ENCODE results near the gene KIAA0513. TPM values are rescaled to one million over a fixed set of nuclear protein-coding genes. Genes with fewer than 3 reads are reported as not detected.

KIAA0513 gene
- polyA plus RNA-seq, 1 experiment = 10.0 TPM

DNA sequence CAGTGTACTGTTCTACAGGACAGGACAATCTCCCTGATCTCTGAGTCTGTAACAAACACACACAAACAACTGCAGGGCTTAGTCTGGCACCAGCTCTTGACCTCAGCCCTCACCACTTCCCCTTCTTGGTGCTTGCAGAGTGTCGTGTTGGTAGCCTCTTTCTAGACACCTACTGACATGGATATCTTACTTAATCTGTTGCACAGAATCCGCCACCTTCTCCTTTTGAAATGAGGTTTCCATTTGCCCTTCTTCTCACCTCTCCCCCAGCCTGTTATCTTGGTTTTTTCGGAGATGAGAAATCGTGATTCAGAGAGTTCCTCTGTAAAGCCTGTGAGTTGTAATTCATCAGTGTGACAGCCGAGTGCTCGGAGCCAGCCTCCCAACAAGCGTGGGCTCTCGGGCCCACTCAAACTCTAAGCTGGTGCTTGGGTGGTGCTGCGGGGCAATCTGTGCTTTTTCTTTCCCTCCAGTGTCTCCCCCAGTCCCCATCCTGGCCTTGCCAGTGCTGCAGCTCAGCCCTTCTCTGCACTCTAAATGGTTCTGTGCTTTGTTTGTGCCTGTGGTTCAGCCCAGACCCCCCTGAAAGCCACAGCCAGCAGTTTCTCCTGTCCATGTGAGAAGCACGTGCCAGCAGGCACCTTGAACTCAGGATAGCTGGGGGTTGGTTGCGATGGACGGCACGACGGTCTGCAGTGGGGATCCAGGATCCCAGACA, 28.1 kb downstream of the KIAA0513 start:
- ChIA-PET CTCF (interaction anchor here (1.0 to 2.1 kb wide), 7 partner anchors 9 to 84 kb away, joined by 3 to 5 read pairs (median 4); no protein-coding TSS in a partner anchor), POLR2A (no interaction called here)
- no peak for DNase-seq (ENCODE audit: low read depth, low spot score)
- peak overlapping the region; percentile 56 for H3K4me3 ChIP-seq (ENCODE audit: low read depth, low read length)
- H3K27ac ChIP-seq (ENCODE audit: low read depth, low read length) = peak overlapping the region; percentile 75
- H3K27me3 ChIP-seq (ENCODE audit: control insufficient read depth, insufficient read depth, low read length) = no peaks in the 10 kb centered on the region
- H3K9me3 ChIP-seq (ENCODE audit: control insufficient read depth, insufficient read depth, low read length) = no peaks in the 10 kb centered on the region
- TF ChIP-seq, protein P1, sequence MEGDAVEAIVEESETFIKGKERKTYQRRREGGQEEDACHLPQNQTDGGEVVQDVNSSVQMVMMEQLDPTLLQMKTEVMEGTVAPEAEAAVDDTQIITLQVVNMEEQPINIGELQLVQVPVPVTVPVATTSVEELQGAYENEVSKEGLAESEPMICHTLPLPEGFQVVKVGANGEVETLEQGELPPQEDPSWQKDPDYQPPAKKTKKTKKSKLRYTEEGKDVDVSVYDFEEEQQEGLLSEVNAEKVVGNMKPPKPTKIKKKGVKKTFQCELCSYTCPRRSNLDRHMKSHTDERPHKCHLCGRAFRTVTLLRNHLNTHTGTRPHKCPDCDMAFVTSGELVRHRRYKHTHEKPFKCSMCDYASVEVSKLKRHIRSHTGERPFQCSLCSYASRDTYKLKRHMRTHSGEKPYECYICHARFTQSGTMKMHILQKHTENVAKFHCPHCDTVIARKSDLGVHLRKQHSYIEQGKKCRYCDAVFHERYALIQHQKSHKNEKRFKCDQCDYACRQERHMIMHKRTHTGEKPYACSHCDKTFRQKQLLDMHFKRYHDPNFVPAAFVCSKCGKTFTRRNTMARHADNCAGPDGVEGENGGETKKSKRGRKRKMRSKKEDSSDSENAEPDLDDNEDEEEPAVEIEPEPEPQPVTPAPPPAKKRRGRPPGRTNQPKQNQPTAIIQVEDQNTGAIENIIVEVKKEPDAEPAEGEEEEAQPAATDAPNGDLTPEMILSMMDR (IDR thresholded peaks at IDR 0.05; ENCODE audit: low read depth, low read length) = no peak

DNA sequence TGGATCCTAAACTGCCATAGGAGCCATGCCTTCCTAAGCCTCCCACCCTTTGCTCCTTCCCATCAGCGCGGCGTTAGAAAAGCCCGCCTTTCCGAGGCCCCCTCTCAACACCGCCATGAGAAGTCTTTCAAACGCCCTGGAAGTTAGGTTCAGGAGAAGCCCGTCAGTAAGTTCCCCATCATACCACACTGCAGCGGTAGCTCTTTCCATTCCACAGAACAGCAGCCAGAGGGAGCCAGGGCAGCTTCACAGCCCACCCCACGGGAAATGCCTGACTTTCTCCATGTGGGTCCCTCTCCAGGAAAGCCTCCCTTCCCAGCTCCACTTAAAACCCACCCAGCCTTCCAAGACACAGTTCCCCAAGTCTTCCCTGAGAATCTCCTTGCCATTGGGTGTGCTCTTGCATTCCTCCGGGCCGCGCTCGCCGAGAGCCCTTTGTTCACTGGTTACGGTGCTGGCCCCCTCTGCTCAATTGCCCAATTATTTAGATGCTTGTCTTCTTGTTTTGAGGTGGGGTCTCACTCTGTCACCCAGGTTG, 28.7 kb downstream of the KIAA0513 start:
- Histone ChIP-seq H3K27ac (ENCODE audit: low read depth, low read length) (peak overlapping the region; percentile 75), H3K9me3 (ENCODE audit: control insufficient read depth, insufficient read depth, low read length) (no peaks in the 10 kb centered on the region), H3K27me3 (ENCODE audit: control insufficient read depth, insufficient read depth, low read length) (no peaks in the 10 kb centered on the region), H3K4me3 (ENCODE audit: low read depth, low read length) (no peak overlapping the region; the same call in 1 of the 2 replicates)
- DNase-seq (ENCODE audit: low read depth, low spot score) = no peak
- CTCF ChIA-PET = interaction anchor here (1.0 to 2.1 kb wide), 7 partner anchors 9 to 85 kb away, joined by 3 to 5 read pairs (median 4); no protein-coding TSS in a partner anchor
- POLR2A ChIA-PET = no interaction called here
- TF ChIP-seq, protein P1 (IDR thresholded peaks at IDR 0.05; ENCODE audit: low read depth, low read length) = peak; percentile 56

DNA sequence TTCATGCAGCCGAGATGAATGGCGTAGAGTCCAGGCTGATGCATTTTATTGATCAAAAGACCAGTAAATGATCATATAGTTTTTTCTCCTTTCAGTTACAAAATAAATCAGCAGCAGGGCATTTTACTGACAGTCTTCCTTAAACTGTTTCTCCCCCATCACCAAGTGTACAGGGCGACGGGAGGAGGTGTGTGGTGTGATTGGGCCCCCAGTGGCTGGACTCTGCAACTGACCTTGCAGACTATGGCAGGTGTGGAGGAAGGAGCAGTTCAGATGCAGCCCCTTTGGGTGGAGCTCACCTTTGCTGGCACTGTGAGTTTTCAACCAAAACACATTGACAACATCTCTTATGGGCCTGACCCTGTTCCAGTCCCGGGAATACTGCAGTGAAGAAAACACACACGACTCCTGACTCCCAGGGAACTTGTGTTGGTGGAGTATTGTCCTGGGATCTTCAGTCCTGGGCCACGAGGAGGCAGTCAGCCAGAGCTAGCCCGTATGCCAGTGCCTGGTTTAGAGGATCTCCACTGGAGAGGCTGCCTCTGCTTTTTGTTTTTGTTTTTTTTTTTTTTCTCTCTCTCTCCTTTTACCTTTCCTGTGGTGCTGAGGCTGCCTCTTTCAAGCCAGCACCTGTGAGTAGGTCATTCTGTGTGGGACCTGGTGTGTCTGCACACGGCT, 29.8 kb downstream of the KIAA0513 start:
- POLR2A ChIA-PET = no interaction called here
- TF ChIP-seq, protein P1 (IDR thresholded peaks at IDR 0.05; ENCODE audit: low read depth, low read length) = peak; percentile 27; the same call in 1 of the 2 replicates
- H3K4me3 ChIP-seq (ENCODE audit: low read depth, low read length) = no peak overlapping the region
- peaks cover 3% of the 10 kb centered on the region for H3K27me3 ChIP-seq (ENCODE audit: control insufficient read depth, insufficient read depth, low read length)
- CTCF ChIA-PET = interaction anchor here (1.2 to 2.1 kb wide), 3 partner anchors 14 to 58 kb away, joined by 3 to 5 read pairs (median 4); no protein-coding TSS in a partner anchor
- H3K27ac ChIP-seq (ENCODE audit: low read depth, low read length) = no peak overlapping the region
- no peak for DNase-seq (ENCODE audit: low read depth, low spot score)
- no peaks in the 10 kb centered on the region for H3K9me3 ChIP-seq (ENCODE audit: control insufficient read depth, insufficient read depth, low read length)

DNA sequence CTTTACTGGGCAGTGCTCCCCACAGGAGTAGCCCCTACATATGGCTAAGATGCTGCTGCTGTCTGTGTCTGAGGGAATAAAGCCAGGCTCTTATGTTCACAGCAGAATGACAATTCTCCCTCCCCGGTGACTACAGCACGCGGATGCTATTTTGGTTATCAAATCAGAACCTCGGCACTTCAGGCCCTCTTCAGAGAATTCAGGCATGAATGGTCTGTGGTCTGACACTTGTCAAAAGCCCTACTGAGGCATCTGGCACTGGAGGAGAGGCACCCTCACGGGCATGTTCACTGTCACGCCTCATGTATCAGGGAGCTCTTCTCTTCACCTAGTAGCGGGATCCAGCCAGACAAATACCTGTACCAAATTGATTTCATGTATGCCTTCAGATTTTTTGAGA, 30.4 kb downstream of the KIAA0513 start:
- no peak for DNase-seq (ENCODE audit: low read depth, low spot score)
- H3K27ac ChIP-seq (ENCODE audit: low read depth, low read length) = no peak overlapping the region
- no peak overlapping the region for H3K4me3 ChIP-seq (ENCODE audit: low read depth, low read length)
- POLR2A ChIA-PET = interaction anchor here (0.6 kb wide), 1 partner anchor 310 kb away, joined by 3 read pairs; no protein-coding TSS in a partner anchor
- H3K9me3 ChIP-seq (ENCODE audit: control insufficient read depth, insufficient read depth, low read length) = no peaks in the 10 kb centered on the region
- TF ChIP-seq, protein P1 (IDR thresholded peaks at IDR 0.05; ENCODE audit: low read depth, low read length) = no peak
- peaks cover 3% of the 10 kb centered on the region for H3K27me3 ChIP-seq (ENCODE audit: control insufficient read depth, insufficient read depth, low read length)
- CTCF ChIA-PET = interaction anchor here (1.2 to 2.1 kb wide), 2 partner anchors 29 to 57 kb away, joined by 3 to 4 read pairs; no protein-coding TSS in a partner anchor
